ENCODE measurements around the gene C1orf105. TPM values are rescaled to one million over a fixed set of nuclear protein-coding genes. Genes with fewer than 3 reads are reported as not detected.
"Not testable (repeated sequence)": the region's sequence is repeated elsewhere in the genome, so short reads cannot be mapped to it uniquely, and the experiment has no call there.

The C1orf105 gene
- total RNA-seq, 4 donors from 2014 or later, result 0.61 to 0.67 TPM; not detected in 2

- Histone ChIP-seq H3K36me3 (no peaks in the 10 kb centered on the region), H3K27me3 (no peaks in the 10 kb centered on the region), H3K4me1 (no peaks in the 10 kb centered on the region), H3K4me3 (no peak overlapping the region), H3K27ac (no peak overlapping the region), H3K9me3 (no peaks in the 10 kb centered on the region)
- DNase-seq (no peak), ATAC-seq (no peak)
- intact Hi-C loops (cut with DNase I; ENCODE audit: low total_unique reads), result no loop called here
- in situ Hi-C loops (cut with MboI; ENCODE audit: low sequenced_read_pairs in 4 of 4), result loop anchor here in 3 of 4 donors (25.0 kb wide), 3 partner anchors 594 to 644 kb away; partner anchors contain the start of genes DNM3 (in 1 of the 3) and METTL13 (in 1 of the 3)
- TF ChIP-seq POLR2A (IDR thresholded peaks at IDR 0.05) (no peak), CTCF (IDR thresholded peaks at IDR 0.05 in 4 of 5, conservative IDR thresholded peaks at IDR 0.05 in 1 of 5) (no peak)
These were observed 11.3 kb downstream of the C1orf105 start for GRCh38 chr1:172431721-172432192.

DNA sequence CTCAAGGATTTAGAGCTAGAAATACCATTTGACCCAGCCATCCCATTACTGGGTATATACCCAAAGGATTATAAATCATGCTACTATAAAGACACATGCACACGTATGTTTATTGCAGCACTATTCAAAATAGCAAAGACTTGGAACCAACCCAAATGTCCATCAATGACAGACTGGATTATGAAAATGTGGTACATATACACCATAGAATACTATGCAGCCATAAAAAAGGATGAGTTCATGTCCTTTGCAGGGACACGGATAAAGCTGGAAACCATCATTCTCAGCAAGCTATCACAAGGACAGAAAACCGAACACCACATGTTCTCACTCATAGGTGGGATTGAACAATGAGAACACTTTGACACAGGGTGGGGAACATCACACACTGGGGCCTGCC, 16.7 kb downstream of the C1orf105 start:
- H3K27me3 ChIP-seq; H3K4me3 ChIP-seq; DNase-seq; H3K27ac ChIP-seq; H3K36me3 ChIP-seq; H3K9me3 ChIP-seq; intact Hi-C loops (cut with DNase I; ENCODE audit: low total_unique reads); ATAC-seq: not testable (repeated sequence)
- peaks cover 8 to 17% of the 10 kb centered on the region in 2 donors for H3K4me1 ChIP-seq
- in situ Hi-C loops (cut with MboI; ENCODE audit: low sequenced_read_pairs in 4 of 4), result loop anchor here in 3 of 4 donors (25.0 kb wide), 3 partner anchors 600 to 650 kb away; partner anchors contain the start of genes DNM3 (in 1 of the 3) and METTL13 (in 1 of the 3)

DNA sequence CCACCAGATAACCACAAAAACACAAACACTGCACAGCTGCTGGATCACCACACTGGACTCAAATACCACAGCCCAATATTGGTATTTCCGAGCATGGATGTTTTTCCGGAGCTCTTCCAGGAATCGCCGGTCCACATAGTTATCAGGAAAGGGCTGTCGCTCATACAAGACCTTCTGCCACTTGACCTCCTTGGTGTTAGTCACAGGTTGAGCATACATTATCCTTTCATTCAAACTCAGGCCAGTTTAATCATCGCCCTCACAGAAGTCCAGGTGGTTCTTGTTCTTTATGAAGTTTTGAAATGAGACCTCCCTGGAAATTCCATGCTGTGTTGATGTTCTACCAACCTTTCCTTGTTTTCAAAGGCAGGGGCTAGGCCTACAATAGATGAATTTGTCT, 21.9 kb downstream of the C1orf105 start:
- Histone ChIP-seq H3K27me3 (no peaks in the 10 kb centered on the region), H3K4me3 (peak overlapping the region in 3 of 4 donors; percentile 10 to 91 (median 68)), H3K36me3 (peaks cover 0 to 10% of the 10 kb centered on the region in 2 donors), H3K4me1 (peaks cover 46% of the 10 kb centered on the region in 2 donors), H3K9me3 (no peaks in the 10 kb centered on the region), H3K27ac (no peak overlapping the region)
- ATAC-seq (no peak), DNase-seq (no peak)
- intact Hi-C loops (cut with DNase I; ENCODE audit: low total_unique reads), result loop anchor here (10.0 kb wide), 2 partner anchors 798 to 1712 kb away; partner anchors contain the start of gene RABGAP1L
- in situ Hi-C loops (cut with MboI; ENCODE audit: low sequenced_read_pairs in 4 of 4), result loop anchor here in 3 of 4 donors (25.0 kb wide), 3 partner anchors 605 to 655 kb away; partner anchors contain the start of genes DNM3 (in 1 of the 3) and METTL13 (in 1 of the 3)
- TF ChIP-seq CTCF (IDR thresholded peaks at IDR 0.05 in 4 of 5, conservative IDR thresholded peaks at IDR 0.05 in 1 of 5) (no peak), POLR2A (IDR thresholded peaks at IDR 0.05) (no peak)

DNA sequence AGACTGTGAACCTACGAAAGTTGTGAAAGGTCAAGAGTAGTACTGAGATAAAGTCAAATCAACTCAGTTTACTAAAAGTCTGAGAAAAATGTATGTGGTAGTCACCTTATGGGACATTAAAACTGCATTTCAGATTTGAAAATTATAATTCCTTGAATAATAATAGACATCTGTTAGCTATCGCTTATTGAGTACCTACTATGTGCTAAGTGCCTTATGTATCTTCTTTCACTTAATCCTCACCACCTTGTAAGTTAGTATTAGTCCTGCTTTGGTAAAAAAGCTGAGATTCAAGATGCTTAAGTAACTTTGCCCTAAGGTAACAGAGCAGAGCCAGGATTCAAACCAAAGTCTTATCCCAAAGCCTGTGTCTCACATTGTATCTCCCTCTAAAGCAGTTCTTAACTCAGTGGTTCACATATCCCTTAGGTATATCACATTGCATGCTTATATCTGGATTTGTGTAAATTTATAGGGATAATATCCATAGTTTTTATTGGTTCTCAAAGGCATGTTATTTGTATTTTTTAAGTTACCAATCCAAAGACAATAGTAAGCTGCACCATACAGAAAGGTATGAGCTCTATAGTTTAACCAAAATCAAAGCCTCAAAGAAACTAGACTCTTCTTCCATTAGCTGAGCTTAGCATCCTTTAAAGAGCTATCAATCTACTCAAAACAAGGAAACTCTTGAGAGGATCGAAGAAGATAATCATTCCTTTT, 22.5 kb downstream of the C1orf105 start:
- Histone ChIP-seq H3K4me1 (peaks cover 48 to 52% of the 10 kb centered on the region in 2 donors), H3K9me3 (no peaks in the 10 kb centered on the region), H3K27me3 (no peaks in the 10 kb centered on the region), H3K36me3 (peaks cover 0 to 10% of the 10 kb centered on the region in 2 donors), H3K4me3 (peak overlapping the region; percentile 68 to 98 (median 90)), H3K27ac (peak overlapping the region; percentile 77 to 88 (median 82))
- intact Hi-C loops (cut with DNase I; ENCODE audit: low total_unique reads), result loop anchor here (10.0 kb wide), 2 partner anchors 798 to 1712 kb away; partner anchors contain the start of gene RABGAP1L
- no peak for TF ChIP-seq POLR2A (IDR thresholded peaks at IDR 0.05)
- TF ChIP-seq CTCF (IDR thresholded peaks at IDR 0.05 in 4 of 5, conservative IDR thresholded peaks at IDR 0.05 in 1 of 5), result no peak
- ATAC-seq (no peak), DNase-seq (no peak)
- in situ Hi-C loops (cut with MboI; ENCODE audit: low sequenced_read_pairs in 4 of 4), result loop anchor here in 3 of 4 donors (25.0 kb wide), 3 partner anchors 606 to 656 kb away; partner anchors contain the start of genes DNM3 (in 1 of the 3) and METTL13 (in 1 of the 3)

All from gastrocnemius medialis (tissue), 4 donors.